ENCODE data around the gene ARSB. TPM values are rescaled to one million over a fixed set of nuclear protein-coding genes. Genes with fewer than 3 reads are reported as not detected.

Gene ARSB
- total RNA-seq, 2 experiments from 2014 or later = 4.4 to 5.2 TPM

- intact Hi-C loops (cut with DNase I, micrococcal nuclease) = no loop called here
- peaks cover 17% of the 10 kb centered on the region for H3K36me3 Mint-ChIP-seq (ENCODE audit: low read depth)
- H3K4me1 ChIP-seq (ENCODE audit: insufficient read depth, low read length) = no peaks in the 10 kb centered on the region
- H3K27ac Mint-ChIP-seq = no peak overlapping the region
- no peak for ATAC-seq (ENCODE audit: poor library complexity)
- DNase-seq = no peak
- CTCF ChIA-PET = no interaction called here
- no peak overlapping the region for H3K4me3 Mint-ChIP-seq
- TF ChIP-seq, protein P1, sequence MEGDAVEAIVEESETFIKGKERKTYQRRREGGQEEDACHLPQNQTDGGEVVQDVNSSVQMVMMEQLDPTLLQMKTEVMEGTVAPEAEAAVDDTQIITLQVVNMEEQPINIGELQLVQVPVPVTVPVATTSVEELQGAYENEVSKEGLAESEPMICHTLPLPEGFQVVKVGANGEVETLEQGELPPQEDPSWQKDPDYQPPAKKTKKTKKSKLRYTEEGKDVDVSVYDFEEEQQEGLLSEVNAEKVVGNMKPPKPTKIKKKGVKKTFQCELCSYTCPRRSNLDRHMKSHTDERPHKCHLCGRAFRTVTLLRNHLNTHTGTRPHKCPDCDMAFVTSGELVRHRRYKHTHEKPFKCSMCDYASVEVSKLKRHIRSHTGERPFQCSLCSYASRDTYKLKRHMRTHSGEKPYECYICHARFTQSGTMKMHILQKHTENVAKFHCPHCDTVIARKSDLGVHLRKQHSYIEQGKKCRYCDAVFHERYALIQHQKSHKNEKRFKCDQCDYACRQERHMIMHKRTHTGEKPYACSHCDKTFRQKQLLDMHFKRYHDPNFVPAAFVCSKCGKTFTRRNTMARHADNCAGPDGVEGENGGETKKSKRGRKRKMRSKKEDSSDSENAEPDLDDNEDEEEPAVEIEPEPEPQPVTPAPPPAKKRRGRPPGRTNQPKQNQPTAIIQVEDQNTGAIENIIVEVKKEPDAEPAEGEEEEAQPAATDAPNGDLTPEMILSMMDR (IDR thresholded peaks at IDR 0.05) = no peak
- H3K27me3 ChIP-seq (ENCODE audit: control insufficient read depth in 1 of 2, insufficient read depth in 2 of 2, low read length in 2 of 2) = no peaks in the 10 kb centered on the region
- H3K27ac ChIP-seq (ENCODE audit: low read depth in 1 of 2, low read length in 2 of 2) = no peak overlapping the region
- H3K9me3 Mint-ChIP-seq = no peaks in the 10 kb centered on the region
- H3K9me3 ChIP-seq (ENCODE audit: control insufficient read depth in 1 of 2, insufficient read depth in 1 of 2, low read length in 2 of 2) = no peaks in the 10 kb centered on the region
- POLR2A ChIA-PET = no interaction called here
- H3K36me3 ChIP-seq (ENCODE audit: insufficient read depth, low read length) = peaks cover 3% of the 10 kb centered on the region
- H3K27me3 Mint-ChIP-seq = no peaks in the 10 kb centered on the region
- H3K4me3 ChIP-seq (ENCODE audit: low read length) = no peak overlapping the region
- H3K4me1 Mint-ChIP-seq (ENCODE audit: low read depth) = no peaks in the 10 kb centered on the region
Measured at GRCh38 chr5:78953092-78953800, 31.9 kb downstream of the ARSB start.

GRCh38 chr5:78930721-78931120, 54.4 kb downstream of the ARSB start:
- Histone ChIP-seq H3K27ac (ENCODE audit: low read depth in 1 of 2, low read length in 2 of 2) (no peak overlapping the region), H3K4me1 (ENCODE audit: insufficient read depth, low read length) (no peaks in the 10 kb centered on the region), H3K27me3 (ENCODE audit: control insufficient read depth in 1 of 2, insufficient read depth in 2 of 2, low read length in 2 of 2) (no peaks in the 10 kb centered on the region), H3K9me3 (ENCODE audit: control insufficient read depth in 1 of 2, insufficient read depth in 1 of 2, low read length in 2 of 2) (no peaks in the 10 kb centered on the region), H3K4me3 (ENCODE audit: low read length) (no peak overlapping the region), H3K36me3 (ENCODE audit: insufficient read depth, low read length) (no peaks in the 10 kb centered on the region)
- POLR2A ChIA-PET = no interaction called here
- no peak for DNase-seq
- TF ChIP-seq, protein P1 (IDR thresholded peaks at IDR 0.05) = no peak
- no peak overlapping the region for H3K27ac Mint-ChIP-seq
- no peaks in the 10 kb centered on the region for H3K9me3 Mint-ChIP-seq
- intact Hi-C loops (cut with DNase I, micrococcal nuclease) = no loop called here
- no peaks in the 10 kb centered on the region for H3K36me3 Mint-ChIP-seq (ENCODE audit: low read depth)
- no peaks in the 10 kb centered on the region for H3K4me1 Mint-ChIP-seq (ENCODE audit: low read depth)
- no peak for ATAC-seq (ENCODE audit: poor library complexity)
- H3K4me3 Mint-ChIP-seq = no peak overlapping the region
- H3K27me3 Mint-ChIP-seq = no peaks in the 10 kb centered on the region
- CTCF ChIA-PET = no interaction called here

DNA sequence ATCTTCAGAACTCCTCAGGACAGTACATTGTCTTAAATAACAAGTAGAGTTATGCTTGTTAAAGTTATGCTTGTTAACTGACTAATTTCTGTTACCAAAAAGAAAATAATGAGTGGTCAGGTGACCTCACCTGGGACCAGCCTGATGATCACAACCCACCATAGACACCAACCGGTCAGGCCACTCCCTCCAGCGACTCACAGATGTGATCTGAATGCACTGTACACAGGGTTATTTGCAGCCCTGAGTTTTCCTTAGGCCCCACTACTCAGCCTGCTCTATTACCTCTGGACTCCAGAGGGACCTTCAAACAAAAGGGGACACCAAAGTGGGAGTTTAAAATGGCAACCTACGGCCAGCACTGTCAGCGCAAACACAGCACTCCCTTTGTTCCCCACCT, 55.3 kb downstream of the ARSB start:
- H3K27me3 Mint-ChIP-seq = no peaks in the 10 kb centered on the region
- TF ChIP-seq, protein P1 (IDR thresholded peaks at IDR 0.05) = no peak
- H3K4me3 Mint-ChIP-seq = no peak overlapping the region

More for the DNA sequence above, 55.3 kb downstream of the ARSB start:
- H3K36me3 Mint-ChIP-seq (ENCODE audit: low read depth) = no peaks in the 10 kb centered on the region
- intact Hi-C loops (cut with DNase I, micrococcal nuclease) = no loop called here
- Histone ChIP-seq H3K27ac (ENCODE audit: low read depth in 1 of 2, low read length in 2 of 2) (no peak overlapping the region), H3K36me3 (ENCODE audit: insufficient read depth, low read length) (no peaks in the 10 kb centered on the region), H3K4me3 (ENCODE audit: low read length) (no peak overlapping the region), H3K27me3 (ENCODE audit: control insufficient read depth in 1 of 2, insufficient read depth in 2 of 2, low read length in 2 of 2) (no peaks in the 10 kb centered on the region), H3K9me3 (ENCODE audit: control insufficient read depth in 1 of 2, insufficient read depth in 1 of 2, low read length in 2 of 2) (no peaks in the 10 kb centered on the region), H3K4me1 (ENCODE audit: insufficient read depth, low read length) (no peaks in the 10 kb centered on the region)
- H3K9me3 Mint-ChIP-seq = no peaks in the 10 kb centered on the region
- H3K4me1 Mint-ChIP-seq (ENCODE audit: low read depth) = no peaks in the 10 kb centered on the region
- ATAC-seq (ENCODE audit: poor library complexity) = no peak
- no peak for DNase-seq
- ChIA-PET CTCF (no interaction called here), POLR2A (no interaction called here)
- no peak overlapping the region for H3K27ac Mint-ChIP-seq

All from CD4-positive, alpha-beta T cell (primary cell).